ENCODE results near the gene ARSB.

- TF ChIP-seq ZNF24 (IDR thresholded peaks at IDR 0.05): no peak
- TF ChIP-seq POLR3A (IDR thresholded peaks at IDR 0.05; ENCODE audit: borderline replicate concordance, extremely low read depth, insufficient read depth, insufficient read length): no peak
- no peak for TF ChIP-seq ATF3 (IDR thresholded peaks at IDR 0.05)
- no peak for TF ChIP-seq ATF3 (CRISPR knock-in tag; conservative IDR thresholded peaks at IDR 0.05)
Observed at GRCh38 chr5:78995521-78996007, 10.5 kb upstream of the ARSB start.

Data from K562 (cell line).